ENCODE data around the gene SH3GLB2.

GRCh38 chr9:129075996-129076639 lies 48.0 kb upstream of the SH3GLB2 start:
- TF ChIP-seq POLR2A (IDR thresholded peaks at IDR 0.05) (no peak), CTCF (IDR thresholded peaks at IDR 0.05) (no peak)
